ENCODE results near the gene RFX1. TPM values are rescaled to one million over a fixed set of nuclear protein-coding genes. Genes with fewer than 3 reads are reported as not detected.
A peak's percentile ranks its signal among the peaks of the same experiment; 100 is the strongest.

Gene RFX1
- total and polyA plus RNA-seq, 2 experiments from 2014 or later, result 2.2 to 2.4 TPM

DNA sequence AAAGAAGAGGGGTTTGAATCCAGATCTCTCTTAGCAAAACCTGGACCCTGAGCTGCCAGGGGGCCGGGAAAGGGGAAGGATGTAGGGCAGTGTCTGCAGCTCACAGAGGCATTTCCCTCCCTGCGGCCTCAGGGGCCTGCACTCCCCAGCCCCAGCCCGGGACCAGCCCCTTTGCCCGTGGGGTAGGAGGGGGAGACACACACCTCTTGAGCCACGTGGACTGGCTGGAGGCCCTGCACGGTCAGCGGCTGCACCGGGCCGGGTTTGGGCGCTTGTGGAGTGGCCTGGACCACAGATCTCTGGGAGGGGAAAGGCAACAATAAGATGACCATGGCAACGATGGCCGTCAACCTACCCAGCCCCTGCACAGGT, 26.9 kb downstream of the RFX1 start:
- no peaks in the 10 kb centered on the region for H3K27me3 ChIP-seq
- peak; percentile 49 for DNase-seq (ENCODE audit: low spot score)
- 15% methylated on average over 11 of the region's 12 CpGs for WGBS (ENCODE audit: low lambda C conversion rate, missing lambda C conversion rate)

DNA sequence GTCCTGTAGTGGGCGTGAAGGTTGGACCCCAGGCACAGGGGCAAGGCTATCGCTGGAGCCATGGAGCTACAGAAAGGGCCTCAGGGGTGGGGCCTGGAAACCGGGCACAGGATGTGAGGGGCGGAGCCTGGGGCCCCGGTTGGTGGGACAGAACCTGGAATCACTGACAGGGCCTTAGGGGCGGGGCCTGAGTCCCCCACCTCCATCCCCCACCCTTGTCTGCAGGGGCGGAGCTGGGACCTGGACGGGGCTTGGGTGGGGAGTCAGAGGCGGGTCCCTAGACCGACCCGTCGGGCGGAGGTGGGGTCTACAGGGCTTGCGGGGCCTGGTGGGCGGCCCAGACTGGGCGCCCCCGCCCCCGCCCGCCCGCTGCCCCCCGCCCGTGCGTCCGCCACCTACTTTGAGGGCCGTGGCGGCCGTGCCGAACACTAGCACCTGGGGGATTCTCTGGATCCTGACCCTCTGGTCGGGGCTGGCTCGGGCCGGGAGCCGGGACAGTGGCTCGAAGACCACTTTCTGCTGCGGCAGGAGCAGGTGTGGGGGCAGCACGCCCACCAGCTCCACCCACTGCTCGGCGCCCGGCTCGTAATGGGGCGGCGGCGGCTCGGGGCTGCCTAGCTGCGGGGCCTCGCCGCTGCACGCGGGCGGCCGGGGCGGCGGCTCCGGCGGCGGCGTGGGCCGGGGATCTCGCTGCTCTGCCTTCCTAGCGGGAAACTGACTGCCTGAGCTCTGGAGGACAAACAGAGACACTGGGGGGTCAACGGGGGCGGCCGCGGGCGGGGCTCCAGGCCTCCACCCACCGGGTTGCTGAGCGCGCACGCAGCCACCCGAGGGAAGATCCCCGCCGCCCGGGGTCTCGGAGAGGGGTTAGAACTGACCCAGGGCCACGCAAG, 27.5 kb downstream of the RFX1 start:
- Histone ChIP-seq H3K4me1 (ENCODE audit: insufficient read depth) (peaks cover 12% of the 10 kb centered on the region), H3K36me3 (replicated peaks; ENCODE audit: insufficient read depth, low read depth) (no peaks in the 10 kb centered on the region), H3K4me2 (peak overlapping the region; percentile 97), H4K20me1 (ENCODE audit: insufficient read depth, poor library complexity, severe bottlenecking) (no peaks in the 10 kb centered on the region), H3K9me3 (ENCODE audit: low read depth) (no peaks in the 10 kb centered on the region), H3K9me2 (replicated peaks; ENCODE audit: insufficient read depth) (no peaks in the 10 kb centered on the region), H3K27ac (peak overlapping the region; percentile 77), H3K4me3 (peak overlapping the region; percentile 45), H3K27me3 (no peaks in the 10 kb centered on the region), H2AFZ (peak overlapping the region; percentile 33), H3K79me2 (no peaks in the 10 kb centered on the region)
- WGBS (ENCODE audit: low lambda C conversion rate, missing lambda C conversion rate), result 6% methylated on average over 25 of the region's 74 CpGs
- DNase-seq (ENCODE audit: low spot score), result peak; percentile 90
- TF ChIP-seq EZH2 (IDR thresholded peaks at IDR 0.05; ENCODE audit: borderline replicate concordance) (no peak), EZH2phosphoT487 (IDR thresholded peaks at IDR 0.05; ENCODE audit: low read depth, severe bottlenecking, unreplicated experiment) (no peak)

More for the DNA sequence above, 26.9 kb downstream of the RFX1 start:
- Histone ChIP-seq H3K4me2 (peak overlapping the region; percentile 97), H3K9me2 (replicated peaks; ENCODE audit: insufficient read depth) (no peaks in the 10 kb centered on the region), H3K4me1 (ENCODE audit: insufficient read depth) (peaks cover 12% of the 10 kb centered on the region), H3K9me3 (ENCODE audit: low read depth) (no peaks in the 10 kb centered on the region), H3K36me3 (replicated peaks; ENCODE audit: insufficient read depth, low read depth) (no peaks in the 10 kb centered on the region), H2AFZ (peak overlapping the region; percentile 32), H3K27ac (peak overlapping the region; percentile 77), H3K79me2 (no peaks in the 10 kb centered on the region), H3K4me3 (peak overlapping the region; percentile 45), H4K20me1 (ENCODE audit: insufficient read depth, poor library complexity, severe bottlenecking) (no peaks in the 10 kb centered on the region)
- TF ChIP-seq, protein P1, sequence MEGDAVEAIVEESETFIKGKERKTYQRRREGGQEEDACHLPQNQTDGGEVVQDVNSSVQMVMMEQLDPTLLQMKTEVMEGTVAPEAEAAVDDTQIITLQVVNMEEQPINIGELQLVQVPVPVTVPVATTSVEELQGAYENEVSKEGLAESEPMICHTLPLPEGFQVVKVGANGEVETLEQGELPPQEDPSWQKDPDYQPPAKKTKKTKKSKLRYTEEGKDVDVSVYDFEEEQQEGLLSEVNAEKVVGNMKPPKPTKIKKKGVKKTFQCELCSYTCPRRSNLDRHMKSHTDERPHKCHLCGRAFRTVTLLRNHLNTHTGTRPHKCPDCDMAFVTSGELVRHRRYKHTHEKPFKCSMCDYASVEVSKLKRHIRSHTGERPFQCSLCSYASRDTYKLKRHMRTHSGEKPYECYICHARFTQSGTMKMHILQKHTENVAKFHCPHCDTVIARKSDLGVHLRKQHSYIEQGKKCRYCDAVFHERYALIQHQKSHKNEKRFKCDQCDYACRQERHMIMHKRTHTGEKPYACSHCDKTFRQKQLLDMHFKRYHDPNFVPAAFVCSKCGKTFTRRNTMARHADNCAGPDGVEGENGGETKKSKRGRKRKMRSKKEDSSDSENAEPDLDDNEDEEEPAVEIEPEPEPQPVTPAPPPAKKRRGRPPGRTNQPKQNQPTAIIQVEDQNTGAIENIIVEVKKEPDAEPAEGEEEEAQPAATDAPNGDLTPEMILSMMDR (IDR thresholded peaks at IDR 0.05; ENCODE audit: poor library complexity), result no peak
- TF ChIP-seq EZH2phosphoT487 (IDR thresholded peaks at IDR 0.05; ENCODE audit: low read depth, severe bottlenecking, unreplicated experiment), result no peak
- no peak for TF ChIP-seq EZH2 (IDR thresholded peaks at IDR 0.05; ENCODE audit: borderline replicate concordance)

DNA sequence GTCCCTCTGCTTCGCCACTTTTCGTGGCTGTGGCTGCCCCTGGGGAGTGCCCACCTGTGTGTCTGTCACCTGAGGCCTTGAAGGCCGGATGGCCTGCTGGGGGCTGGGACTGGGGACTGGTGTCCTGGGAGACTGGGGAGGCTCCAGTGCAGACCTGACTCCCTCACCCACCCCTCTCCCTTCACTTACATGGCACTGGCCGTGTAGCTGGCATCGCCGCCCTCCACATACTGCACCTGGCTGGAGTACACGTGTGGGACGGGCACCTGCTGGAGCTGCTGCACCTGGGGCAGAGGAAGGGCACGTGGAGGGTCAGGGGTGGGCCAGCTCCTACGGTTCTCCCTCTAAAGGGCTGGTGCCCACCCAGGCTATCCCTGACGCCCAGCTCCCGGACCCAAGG, 28.3 kb downstream of the RFX1 start:
- Histone ChIP-seq H3K4me3 (no peak overlapping the region), H3K4me1 (ENCODE audit: insufficient read depth) (peaks cover 12% of the 10 kb centered on the region), H3K4me2 (peak overlapping the region; percentile 97), H4K20me1 (ENCODE audit: insufficient read depth, poor library complexity, severe bottlenecking) (no peaks in the 10 kb centered on the region), H3K27me3 (no peaks in the 10 kb centered on the region), H3K9me3 (ENCODE audit: low read depth) (no peaks in the 10 kb centered on the region), H3K9me2 (replicated peaks; ENCODE audit: insufficient read depth) (no peaks in the 10 kb centered on the region), H2AFZ (peak overlapping the region; percentile 33), H3K36me3 (replicated peaks; ENCODE audit: insufficient read depth, low read depth) (no peaks in the 10 kb centered on the region), H3K79me2 (no peaks in the 10 kb centered on the region), H3K27ac (peak overlapping the region; percentile 77)
- WGBS (ENCODE audit: low lambda C conversion rate, missing lambda C conversion rate), result 92% methylated on average over 10 of the region's 12 CpGs
- TF ChIP-seq EZH2phosphoT487 (IDR thresholded peaks at IDR 0.05; ENCODE audit: low read depth, severe bottlenecking, unreplicated experiment), result no peak
- TF ChIP-seq, protein P1 (IDR thresholded peaks at IDR 0.05; ENCODE audit: poor library complexity), result no peak
- no peak for TF ChIP-seq EZH2 (IDR thresholded peaks at IDR 0.05; ENCODE audit: borderline replicate concordance)
- no peak for DNase-seq (ENCODE audit: low spot score)

DNA sequence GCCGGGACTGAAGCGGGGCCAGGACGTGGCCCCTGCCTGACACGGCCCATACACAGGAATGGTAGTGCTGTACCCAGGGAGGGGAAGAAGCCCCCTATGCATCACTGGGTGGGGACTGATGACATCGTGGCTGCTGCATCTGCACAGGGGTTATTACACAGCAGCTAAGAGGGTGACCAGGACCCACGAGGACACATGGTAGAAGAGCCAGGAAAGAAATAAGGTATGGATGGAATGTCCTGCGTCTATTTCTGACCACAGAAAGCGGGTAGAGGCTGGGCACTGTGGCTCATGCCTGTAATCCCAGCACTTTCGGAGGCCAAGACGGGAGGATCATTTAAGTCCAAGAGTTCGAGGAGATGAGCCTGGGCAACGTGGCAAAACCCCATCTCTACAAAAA, 29.7 kb downstream of the RFX1 start:
- no peak for DNase-seq (ENCODE audit: low spot score)
- WGBS (ENCODE audit: low lambda C conversion rate, missing lambda C conversion rate), result 95% methylated on average over 12 of the region's 12 CpGs
- H3K79me2 ChIP-seq, result no peaks in the 10 kb centered on the region
- no peaks in the 10 kb centered on the region for H3K27me3 ChIP-seq
- no peak overlapping the region for H2AFZ ChIP-seq
- no peaks in the 10 kb centered on the region for H3K9me3 ChIP-seq (ENCODE audit: low read depth)
- H3K4me1 ChIP-seq (ENCODE audit: insufficient read depth), result peaks cover 12% of the 10 kb centered on the region
- H3K4me3 ChIP-seq, result no peak overlapping the region
- no peaks in the 10 kb centered on the region for H3K36me3 ChIP-seq (replicated peaks; ENCODE audit: insufficient read depth, low read depth)
- H3K9me2 ChIP-seq (replicated peaks; ENCODE audit: insufficient read depth), result no peaks in the 10 kb centered on the region
- H3K27ac ChIP-seq, result no peak overlapping the region
- no peak for TF ChIP-seq EZH2phosphoT487 (IDR thresholded peaks at IDR 0.05; ENCODE audit: low read depth, severe bottlenecking, unreplicated experiment)
- TF ChIP-seq EZH2 (IDR thresholded peaks at IDR 0.05; ENCODE audit: borderline replicate concordance), result no peak
- TF ChIP-seq, protein P1 (IDR thresholded peaks at IDR 0.05; ENCODE audit: poor library complexity), result no peak
- no peak overlapping the region for H3K4me2 ChIP-seq
- H4K20me1 ChIP-seq (ENCODE audit: insufficient read depth, poor library complexity, severe bottlenecking), result no peaks in the 10 kb centered on the region

Data from hepatocyte (in vitro differentiated cells).